KMS-11 (cell line): ENCODE measurements around the gene INHBB.

Experiments used
- H2AFZ ChIP-seq: fragments of 200-600 bp; sonication (generic); 2 replicates; pipeline ENCODE4 v1.6.1; 2016; ENCODE audit warnings: antibody characterized with exemption, mixed run types, low read depth
- H3K27ac ChIP-seq: fragments of 200-600 bp; sonication (generic); 2 replicates; pipeline ENCODE4 v1.6.1; 2016; ENCODE audit warnings: mild to moderate bottlenecking, mixed run types
- H3K27me3 ChIP-seq: fragments of 200-600 bp; sonication (generic); 2 replicates; pipeline ENCODE4 v1.6.1; 2017; ENCODE audit warnings: mild to moderate bottlenecking, low read depth, mixed run types, moderate library complexity; ENCODE audit not compliant: insufficient read depth
- H3K36me3 ChIP-seq: fragments of 200-600 bp; sonication (generic); 2 replicates; pipeline ENCODE4 v1.6.1; 2017; ENCODE audit warnings: mild to moderate bottlenecking, mixed run types; ENCODE audit not compliant: insufficient read depth
- H3K4me1 ChIP-seq: fragments of 200-600 bp; sonication (generic); 2 replicates; pipeline ENCODE4 v1.6.1; 2016; ENCODE audit warnings: mild to moderate bottlenecking, low read depth, mixed run types; ENCODE audit not compliant: poor library complexity, severe bottlenecking
- H3K4me2 ChIP-seq: fragments of 200-600 bp; sonication (generic); 2 replicates; pipeline ENCODE4 v1.7.0; 2016; ENCODE audit warnings: mild to moderate bottlenecking, mixed run types
- H3K4me3 ChIP-seq: fragments of 200-600 bp; sonication (generic); IDR thresholded peaks from 2 replicates; pipeline ENCODE4 v1.6.1; 2017; ENCODE audit warnings: low read depth, low read length, mixed read lengths; ENCODE audit not compliant: insufficient read depth
- H3K79me2 ChIP-seq: fragments of 200-600 bp; sonication (generic); 2 replicates; pipeline ENCODE4 v1.6.1; 2016; ENCODE audit warnings: low read depth, mixed run types; ENCODE audit not compliant: insufficient read depth
- H3K9ac ChIP-seq: fragments of 200-600 bp; sonication (generic); 2 replicates; pipeline ENCODE4 v1.6.1; 2016; ENCODE audit warnings: mild to moderate bottlenecking, mixed run types
- H4K20me1 ChIP-seq: fragments of 200-600 bp; sonication (generic); 2 replicates; pipeline ENCODE4 v1.6.1; 2016; ENCODE audit warnings: mild to moderate bottlenecking, mixed run types; ENCODE audit not compliant: insufficient read depth
- CTCF ChIP-seq: fragments of 200-600 bp; sonication (generic); conservative IDR thresholded peaks from 2 replicates; pipeline ENCODE4 v1.6.1; 2017; ENCODE audit warnings: low read depth, mild to moderate bottlenecking, antibody characterized with exemption, low read length, moderate library complexity, mixed read lengths

The INHBB gene

GRCh38 chr2:120398051-120398995, 52.4 kb downstream of the INHBB start:
- H3K27me3 ChIP-seq = no peaks in the 10 kb centered on the region
- no peak overlapping the region for H3K27ac ChIP-seq
- H3K9ac ChIP-seq = no peak overlapping the region
- H3K4me1 ChIP-seq = no peaks in the 10 kb centered on the region
- H4K20me1 ChIP-seq = no peaks in the 10 kb centered on the region
- H3K79me2 ChIP-seq = no peaks in the 10 kb centered on the region
- no peak for TF ChIP-seq CTCF
- H2AFZ ChIP-seq = no peak overlapping the region
- H3K36me3 ChIP-seq = no peaks in the 10 kb centered on the region
- H3K4me3 ChIP-seq = no peak overlapping the region
- H3K4me2 ChIP-seq = no peak overlapping the region

- H3K36me3 ChIP-seq = no peaks in the 10 kb centered on the region
- H3K4me3 ChIP-seq = no peak overlapping the region
- H2AFZ ChIP-seq = no peak overlapping the region
- no peaks in the 10 kb centered on the region for H4K20me1 ChIP-seq
- no peaks in the 10 kb centered on the region for H3K4me1 ChIP-seq
- H3K4me2 ChIP-seq = no peak overlapping the region
- no peak overlapping the region for H3K27ac ChIP-seq
- H3K79me2 ChIP-seq = no peaks in the 10 kb centered on the region
- no peak overlapping the region for H3K9ac ChIP-seq
- H3K27me3 ChIP-seq = no peaks in the 10 kb centered on the region
- TF ChIP-seq CTCF = no peak
These were observed 53.3 kb downstream of the INHBB start for GRCh38 chr2:120398996-120399888.

GRCh38 chr2:120399889-120400240, 53.9 kb downstream of the INHBB start:
- H2AFZ ChIP-seq = no peak overlapping the region
- H3K27me3 ChIP-seq = no peaks in the 10 kb centered on the region

GRCh38 chr2:120400551-120400950, 54.6 kb downstream of the INHBB start:
- Histone ChIP-seq H3K79me2 (no peaks in the 10 kb centered on the region), H3K36me3 (no peaks in the 10 kb centered on the region), H3K4me3 (no peak overlapping the region), H3K27me3 (no peaks in the 10 kb centered on the region), H3K9ac (no peak overlapping the region), H3K4me2 (no peak overlapping the region), H3K4me1 (no peaks in the 10 kb centered on the region), H3K27ac (no peak overlapping the region), H4K20me1 (no peaks in the 10 kb centered on the region), H2AFZ (no peak overlapping the region)
- no peak for TF ChIP-seq CTCF

More at GRCh38 chr2:120399889-120400240, 53.9 kb downstream of the INHBB start:
- no peak overlapping the region for H3K27ac ChIP-seq
- no peak for TF ChIP-seq CTCF
- H3K79me2 ChIP-seq = no peaks in the 10 kb centered on the region
- no peaks in the 10 kb centered on the region for H4K20me1 ChIP-seq
- H3K9ac ChIP-seq = no peak overlapping the region
- H3K4me2 ChIP-seq = no peak overlapping the region
- H3K36me3 ChIP-seq = no peaks in the 10 kb centered on the region
- H3K4me3 ChIP-seq = no peak overlapping the region
- no peaks in the 10 kb centered on the region for H3K4me1 ChIP-seq
